H54 (cell line): ENCODE measurements around the gene EEA1.
A peak's percentile ranks its signal among the peaks of the same experiment; 100 is the strongest.
"Not testable (repeated sequence)": the region's sequence is repeated elsewhere in the genome, so short reads cannot be mapped to it uniquely, and the experiment has no call there.

ENCODE experiments used
- DNase-seq: peaks from one replicate; pipeline ENCODE4 v3.0.0; 2011; ENCODE audit warnings: low spot score, mixed read lengths; ENCODE audit not compliant: insufficient read length
- FAIRE-seq: peaks from 3 replicates; lab custom pipeline; 2011; peaks lifted over from hg19 to GRCh38; lab: Jason Lieb, UNC
- POLR2A ChIP-seq: IDR thresholded peaks from 2 replicates; pipeline ENCODE4 v1.6.1; 2011; ENCODE audit warnings: low read depth, mild to moderate bottlenecking, low read length

The EEA1 gene

DNA sequence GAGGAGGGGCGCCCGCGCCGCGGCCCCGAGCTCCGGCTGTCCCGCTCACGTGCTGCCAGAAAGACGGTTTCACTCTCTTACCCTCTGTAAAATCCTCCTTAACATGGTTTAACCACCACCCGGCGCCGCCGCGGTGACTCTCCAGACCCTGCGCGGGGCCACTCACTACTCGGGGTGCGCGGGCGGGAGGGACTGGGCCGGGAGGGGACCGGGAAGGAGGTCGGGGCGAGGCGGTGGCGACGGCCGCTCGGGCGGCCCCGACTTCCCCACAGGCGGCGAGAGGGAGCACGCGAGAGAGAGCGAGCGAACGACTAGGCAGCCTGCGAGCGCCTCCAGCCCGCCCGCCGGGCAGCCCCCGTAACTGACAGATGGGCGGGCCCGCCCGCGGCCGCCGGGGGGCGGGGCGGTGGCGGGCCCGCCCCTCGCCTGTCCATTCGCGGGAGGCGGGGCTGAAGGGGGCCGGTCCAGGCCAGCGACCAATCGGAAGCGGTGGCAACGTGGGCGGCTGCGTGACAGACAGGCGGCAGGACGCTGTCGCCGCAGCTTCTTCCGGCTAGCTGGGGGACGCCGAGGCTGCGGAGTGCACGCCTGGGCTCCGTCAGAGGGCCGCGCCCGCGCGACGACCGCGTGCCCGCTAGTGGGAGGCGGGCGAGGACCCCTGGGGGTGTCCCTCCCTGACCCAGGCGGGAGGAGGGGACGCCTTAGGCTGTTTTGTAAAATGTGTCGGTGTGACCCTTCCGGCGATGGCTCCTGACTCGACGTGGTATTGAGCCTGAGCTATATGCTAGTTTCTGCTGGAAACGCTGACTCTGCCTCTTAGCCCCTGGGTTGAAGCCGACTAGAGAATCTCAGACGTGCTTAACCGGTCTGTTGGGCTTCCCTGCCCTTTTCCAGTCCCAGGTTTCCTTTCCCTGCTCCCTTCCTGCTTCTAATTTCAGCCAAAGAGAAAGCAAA, at the start of gene EEA1:
Gene EEA1, minus strand, starts transcription at position 334 of the 954 bp plus-strand sequence. Its CDS starts 229 bp downstream, at position 105.
- DNase-seq = peak; percentile 91
- TF ChIP-seq POLR2A = peak; percentile 83
- peak; percentile 57 for FAIRE-seq

- TF ChIP-seq POLR2A = no peak
- DNase-seq (no peak), FAIRE-seq (no peak)
These were observed 49.5 kb upstream of the EEA1 start for GRCh38 chr12:92978607-92979006.

DNA sequence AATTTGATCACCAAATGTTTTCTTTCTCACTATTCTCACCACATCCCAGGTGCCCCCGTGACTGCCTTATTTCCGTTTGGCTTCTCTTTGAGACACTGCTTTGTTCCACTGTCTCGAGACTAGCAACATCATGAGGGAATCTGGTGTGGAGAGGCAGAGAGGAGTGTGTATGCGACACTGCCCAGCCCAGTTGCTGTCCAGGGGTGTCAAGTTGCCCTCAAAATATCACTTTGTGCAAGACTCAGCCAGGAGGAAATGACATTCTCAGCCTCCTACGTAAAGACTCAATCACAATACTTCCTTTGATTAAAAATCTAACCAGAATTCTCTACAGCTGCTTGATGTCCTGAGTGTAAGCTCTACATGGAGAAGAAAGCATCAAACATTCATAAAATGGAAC, 48.2 kb upstream of the EEA1 start:
- no peak for DNase-seq
- TF ChIP-seq POLR2A = no peak
- FAIRE-seq = no peak

DNA sequence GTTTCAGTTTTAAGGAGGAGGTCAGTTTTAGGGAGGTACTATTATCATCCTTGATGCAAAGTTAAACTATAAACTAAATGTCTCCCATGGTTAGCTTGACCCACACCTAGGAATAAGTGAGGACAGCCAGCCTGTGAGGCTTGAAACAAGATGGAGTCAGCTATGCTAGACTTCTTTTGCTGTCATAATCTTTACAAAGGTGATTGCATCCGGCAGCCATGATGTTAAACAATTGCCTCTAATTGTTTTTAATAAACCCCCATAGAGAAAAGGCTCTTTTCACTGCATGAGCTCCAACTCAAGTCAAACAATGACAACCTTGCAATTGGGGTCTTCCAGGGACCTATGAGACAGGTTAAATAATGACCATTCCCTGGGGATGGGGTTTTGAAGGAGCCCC, 45.7 kb upstream of the EEA1 start:
- no peak for FAIRE-seq
- no peak for DNase-seq
- TF ChIP-seq POLR2A = no peak

DNA sequence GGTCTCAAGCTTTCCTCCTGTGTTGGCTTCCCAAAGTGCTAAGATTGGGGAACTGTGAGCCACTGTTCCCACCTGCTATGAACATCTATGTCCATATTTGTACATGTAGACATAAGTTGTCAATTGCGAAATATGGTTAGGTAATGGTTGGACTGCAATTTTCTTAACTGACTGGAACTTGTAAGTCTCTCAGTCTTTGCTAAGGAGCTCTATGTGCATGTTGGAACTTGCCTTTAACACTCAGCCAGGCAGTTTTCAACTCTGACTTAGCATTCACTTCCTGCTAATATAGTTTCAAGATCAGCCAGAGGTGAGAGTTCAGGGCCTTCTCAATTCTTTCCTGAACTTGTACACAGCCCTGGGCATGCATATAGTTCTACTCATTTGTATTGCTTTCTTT, 44.5 kb upstream of the EEA1 start:
- no peak for FAIRE-seq
- DNase-seq = no peak
- no peak for TF ChIP-seq POLR2A

DNA sequence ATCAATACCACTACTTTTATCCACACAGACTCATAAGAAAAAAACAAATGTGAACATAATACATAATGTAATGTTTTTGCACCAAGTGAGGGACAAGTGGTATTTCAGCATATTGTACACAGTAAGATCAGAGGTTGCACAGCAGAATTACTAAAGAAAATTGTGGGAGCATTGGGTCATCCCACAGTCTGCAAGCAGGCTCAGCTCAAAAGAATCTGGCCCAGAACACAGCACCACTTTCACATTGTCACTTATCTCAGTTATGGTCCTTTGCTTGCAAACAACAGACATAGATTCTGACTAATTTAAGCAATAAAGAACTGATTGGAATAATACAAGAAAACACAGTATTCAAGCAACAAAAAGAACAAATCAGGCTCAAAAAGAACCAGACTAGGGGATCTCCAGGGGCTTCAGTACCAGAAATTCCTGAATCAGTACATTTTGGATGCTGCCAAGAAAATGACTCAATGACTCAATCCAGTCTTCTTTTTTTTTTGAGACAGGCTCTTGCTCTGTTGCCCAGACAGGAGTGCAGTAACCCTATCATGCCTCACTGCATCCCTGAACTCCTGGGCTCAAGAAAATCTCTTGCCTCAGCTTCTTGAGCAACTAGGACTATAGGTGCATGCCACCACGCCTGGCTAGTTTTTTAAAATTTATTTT, 42.9 kb upstream of the EEA1 start:
- TF ChIP-seq POLR2A = no peak
- DNase-seq (no peak), FAIRE-seq (peak; percentile 61)

DNA sequence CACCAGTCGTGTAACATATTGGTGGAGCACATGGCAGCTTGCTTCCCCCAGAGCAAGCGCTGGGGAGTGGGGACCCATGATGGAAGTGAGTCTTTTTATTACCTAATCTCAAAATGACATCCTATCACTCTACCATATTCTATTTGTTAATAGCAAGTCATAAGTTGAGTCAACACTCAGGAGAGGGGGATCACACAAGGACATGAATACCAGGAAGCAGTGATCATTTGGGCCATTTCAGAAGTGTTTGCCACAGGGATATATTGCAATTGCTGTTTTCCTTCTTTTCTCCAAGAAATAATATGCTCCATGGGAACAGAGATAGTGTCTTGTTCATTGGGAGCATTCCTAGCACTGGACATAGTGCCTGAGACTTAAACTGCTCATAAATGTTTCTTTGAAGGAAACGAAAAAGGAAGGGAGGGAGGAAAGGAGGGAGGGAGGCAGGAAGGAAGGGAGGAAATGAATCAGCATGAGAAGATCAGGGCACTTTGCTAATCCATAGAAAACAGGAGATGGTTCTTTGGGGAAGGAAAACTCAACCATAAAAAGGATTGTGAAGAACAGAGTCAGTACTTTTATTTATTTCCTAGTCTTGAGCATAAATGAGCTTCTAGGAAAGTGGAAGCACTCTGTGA, 39.2 kb upstream of the EEA1 start:
- no peak for TF ChIP-seq POLR2A
- FAIRE-seq = peak; percentile 91

GRCh38 chr12:92964378-92964777, 35.3 kb upstream of the EEA1 start:
- FAIRE-seq, DNase-seq: not testable (repeated sequence)

More for the DNA sequence above, 39.2 kb upstream of the EEA1 start:
- no peak for DNase-seq

- TF ChIP-seq POLR2A = no peak
- DNase-seq (peak; percentile 51), FAIRE-seq (peak; percentile 95)
These were observed 32.9 kb upstream of the EEA1 start for GRCh38 chr12:92961949-92962348.

DNA sequence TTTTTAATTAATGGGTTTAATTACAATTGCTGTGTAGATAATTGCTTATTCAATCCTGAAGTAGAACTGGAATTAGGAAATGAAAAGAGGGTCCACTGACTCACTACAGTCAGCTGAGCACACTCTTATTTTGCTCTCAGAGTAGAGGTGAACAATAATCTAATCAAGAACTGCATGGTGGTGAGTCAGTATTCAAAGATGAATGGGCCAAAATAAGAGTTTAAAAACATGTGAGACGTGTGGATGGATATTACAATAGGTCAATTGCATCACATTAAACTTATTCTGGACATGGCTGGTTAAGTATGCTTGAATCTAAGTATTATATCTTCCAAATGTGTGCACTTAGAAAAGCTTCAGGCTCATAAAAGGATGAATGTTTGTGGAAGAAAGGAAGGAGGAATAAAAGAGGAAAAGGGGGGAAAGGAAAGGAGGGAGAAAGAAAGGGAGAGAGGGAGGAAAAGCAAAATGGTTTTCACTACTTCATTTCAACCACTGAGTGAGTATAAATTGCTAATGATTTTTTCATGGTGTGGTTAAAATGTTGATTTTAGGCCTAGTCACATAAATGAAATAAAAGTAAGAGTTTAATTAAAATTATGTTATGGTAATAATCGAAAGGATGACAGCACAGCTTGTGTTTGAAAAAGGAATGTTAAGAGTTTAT, 27.0 kb upstream of the EEA1 start:
- FAIRE-seq = no peak
- no peak for TF ChIP-seq POLR2A
- no peak for DNase-seq

DNA sequence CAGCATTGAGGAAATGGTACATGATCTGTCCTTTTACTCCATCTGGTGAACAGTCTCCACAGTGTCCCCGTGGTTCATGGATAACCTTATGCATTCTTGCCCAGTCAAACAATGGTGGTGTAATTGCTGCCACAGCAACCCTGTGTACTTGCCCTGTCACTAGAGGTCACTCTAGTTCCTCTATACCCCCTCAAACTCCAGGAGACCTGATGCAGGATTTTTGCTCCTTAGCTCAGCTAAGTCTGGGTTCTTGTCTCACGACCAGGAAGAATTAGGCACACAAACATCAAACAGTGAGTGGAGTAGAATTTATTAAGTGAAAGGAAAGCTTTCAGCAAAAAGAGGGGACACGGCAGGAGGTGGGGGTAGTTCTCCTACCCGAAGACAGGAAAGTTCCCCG, 24.7 kb upstream of the EEA1 start:
- DNase-seq (no peak), FAIRE-seq (no peak)
- no peak for TF ChIP-seq POLR2A

DNA sequence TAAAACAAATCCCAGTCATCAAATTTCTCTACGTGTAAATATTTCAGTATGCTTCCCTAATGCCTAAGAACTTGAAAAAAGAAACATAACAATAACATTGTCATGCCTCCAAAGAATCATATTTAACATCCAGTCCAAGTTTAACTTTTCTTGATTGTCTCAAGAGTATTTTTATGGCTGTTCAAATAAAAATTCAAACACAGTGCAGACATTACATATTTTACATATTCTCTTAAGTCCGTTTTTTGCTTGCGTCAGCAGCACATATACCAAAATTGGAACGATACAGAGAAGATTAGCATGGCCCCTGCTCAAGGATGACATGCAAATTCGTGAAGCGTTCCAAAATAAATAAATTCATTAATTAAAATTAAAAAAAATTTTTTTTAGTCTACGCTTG, 23.3 kb upstream of the EEA1 start:
- no peak for DNase-seq
- TF ChIP-seq POLR2A = no peak
- FAIRE-seq = no peak

- FAIRE-seq (no peak), DNase-seq (no peak)
- no peak for TF ChIP-seq POLR2A
These were observed 21.9 kb upstream of the EEA1 start for GRCh38 chr12:92951006-92951405.
